H9 (cell line): ENCODE measurements around the gene CCDC63. TPM values are rescaled to one million over a fixed set of nuclear protein-coding genes. Genes with fewer than 3 reads are reported as not detected.

Experiments used
- DNase-seq: peaks from one replicate; pipeline ENCODE4 v3.0.0-alpha.2; 2017
- H2AFZ ChIP-seq: one replicate; pipeline ENCODE4 v1.6.1; 2013; ENCODE audit warnings: mild to moderate bottlenecking, low read length, control low read depth, moderate library complexity
- H2AK5ac ChIP-seq: 2 replicates; pipeline ENCODE4 v1.6.1; 2013; ENCODE audit warnings: low read length, control low read depth, mixed read lengths; ENCODE audit not compliant: insufficient read length
- H2BK120ac ChIP-seq: one replicate; pipeline ENCODE4 v1.6.1; 2013; ENCODE audit warnings: low read depth, mild to moderate bottlenecking, low read length, control low read depth, inconsistent platforms; ENCODE audit not compliant: poor library complexity, severe bottlenecking
- H2BK12ac ChIP-seq: 2 replicates; pipeline ENCODE4 v1.6.1; 2013; ENCODE audit warnings: low read length, control low read depth, mixed read lengths, low read depth; ENCODE audit not compliant: insufficient read length
- H2BK15ac ChIP-seq: 2 replicates; pipeline ENCODE4 v1.6.1; 2013; ENCODE audit warnings: low read depth, low read length, control low read depth
- H2BK20ac ChIP-seq: one replicate; pipeline ENCODE4 v1.6.1; 2013; ENCODE audit warnings: low read depth, mild to moderate bottlenecking, low read length, control low read depth, inconsistent platforms; ENCODE audit not compliant: poor library complexity, severe bottlenecking
- H2BK5ac ChIP-seq: 2 replicates; pipeline ENCODE4 v1.6.1; 2013; ENCODE audit warnings: low read length, control low read depth, mixed read lengths; ENCODE audit not compliant: insufficient read length
- H3K14ac ChIP-seq: 2 replicates; pipeline ENCODE4 v1.6.1; 2013; ENCODE audit warnings: low read length, control low read depth; ENCODE audit not compliant: insufficient read depth
- H3K18ac ChIP-seq: 2 replicates; pipeline ENCODE4 v1.6.1; 2013; ENCODE audit warnings: low read depth, mild to moderate bottlenecking, mixed read lengths, low read length, control low read depth; ENCODE audit not compliant: insufficient read length
- H3K23ac ChIP-seq: 2 replicates; pipeline ENCODE4 v1.6.1; 2013; ENCODE audit warnings: low read length, control low read depth, mixed read lengths, low read depth; ENCODE audit not compliant: insufficient read length
- H3K23me2 ChIP-seq: 2 replicates; pipeline ENCODE4 v1.6.1; 2013; ENCODE audit warnings: low read depth, mild to moderate bottlenecking, mixed read lengths, low read length, control low read depth; ENCODE audit not compliant: insufficient read length, poor library complexity, severe bottlenecking
- H3K27ac ChIP-seq: 2 replicates; pipeline ENCODE4 v1.5.1; 2013; ENCODE audit warnings: low read length, control low read depth, mixed read lengths, low read depth; ENCODE audit not compliant: insufficient read length
- H3K27me3 ChIP-seq: 2 replicates; pipeline ENCODE4 v1.6.1; 2013; ENCODE audit warnings: low read length, control low read depth, inconsistent platforms; ENCODE audit not compliant: insufficient read depth
- H3K4ac ChIP-seq: 2 replicates; pipeline ENCODE4 v1.6.1; 2013; ENCODE audit warnings: low read depth, mild to moderate bottlenecking, control low read depth, inconsistent platforms, low read length, moderate library complexity
- H3K4me1 ChIP-seq: 2 replicates; pipeline ENCODE4 v1.6.1; 2013; ENCODE audit warnings: low read length, control low read depth, inconsistent platforms; ENCODE audit not compliant: insufficient read depth
- H3K4me2 ChIP-seq: 2 replicates; pipeline ENCODE4 v1.6.1; 2013; ENCODE audit warnings: low read length, control low read depth, mixed read lengths; ENCODE audit not compliant: insufficient read length, insufficient read depth
- H3K56ac ChIP-seq: 2 replicates; pipeline ENCODE4 v1.6.1; 2013; ENCODE audit warnings: low read depth, mild to moderate bottlenecking, mixed read lengths, low read length, control low read depth; ENCODE audit not compliant: insufficient read length
- H3K79me1 ChIP-seq: 2 replicates; pipeline ENCODE4 v1.6.1; 2013; ENCODE audit warnings: low read depth, mild to moderate bottlenecking, moderate library complexity, low read length, control low read depth, inconsistent platforms; ENCODE audit not compliant: insufficient read depth, poor library complexity, severe bottlenecking
- H3K79me2 ChIP-seq: 2 replicates; pipeline ENCODE4 v1.6.1; 2013; ENCODE audit warnings: low read length, control low read depth, inconsistent platforms; ENCODE audit not compliant: insufficient read depth
- H3K9ac ChIP-seq: 2 replicates; pipeline ENCODE4 v1.6.1; 2013; ENCODE audit warnings: low read length, control low read depth, mixed read lengths; ENCODE audit not compliant: insufficient read length; ENCODE audit errors: extremely low read depth
- H3K9me3 ChIP-seq: one replicate; pipeline ENCODE4 v1.6.1; 2013; ENCODE audit warnings: low read depth, low read length, inconsistent platforms; ENCODE audit not compliant: control insufficient read depth
- H3T11ph ChIP-seq: one replicate; pipeline ENCODE4 v1.6.1; 2013; ENCODE audit warnings: mild to moderate bottlenecking, low read length, control low read depth, inconsistent platforms
- H4K20me1 ChIP-seq: one replicate; pipeline ENCODE4 v1.6.1; 2013; ENCODE audit not compliant: control insufficient read depth, insufficient read length, insufficient read depth
- H4K5ac ChIP-seq: 2 replicates; pipeline ENCODE4 v1.6.1; 2013; ENCODE audit warnings: low read depth, mild to moderate bottlenecking, mixed read lengths, low read length, control low read depth; ENCODE audit not compliant: insufficient read length
- H4K8ac ChIP-seq: replicated peaks from 2 replicates; pipeline ENCODE4 v1.6.1; 2013; ENCODE audit warnings: low read length, control low read depth, mixed read lengths, low read depth; ENCODE audit not compliant: insufficient read length
- H4K91ac ChIP-seq: 2 replicates; pipeline ENCODE4 v1.6.1; 2013; ENCODE audit warnings: low read depth, mild to moderate bottlenecking, moderate library complexity, mixed read lengths, low read length, control low read depth; ENCODE audit not compliant: insufficient read length
- H3K27ac Mint-ChIP-seq, 3 experiments: 2 replicates in 2 of 3; 3 replicates in 1 of 3; pipeline ENCODE4 v1.8.0; 2020 to 2021; ENCODE audit warnings: mixed read lengths in 3 of 3, mild to moderate bottlenecking in 1 of 3, moderate library complexity in 1 of 3
- H3K27me3 Mint-ChIP-seq: 2 replicates; pipeline ENCODE4 v1.8.0; 2021; ENCODE audit warnings: low read depth, mild to moderate bottlenecking, moderate library complexity, mixed read lengths
- H3K36me3 Mint-ChIP-seq, 3 experiments: 2 replicates in 2 of 3; 3 replicates in 1 of 3; pipeline ENCODE4 v1.8.0; 2020 to 2021; ENCODE audit warnings: low read depth in 3 of 3, mixed read lengths in 3 of 3; ENCODE audit not compliant: insufficient read depth in 1 of 3
- H3K4me1 Mint-ChIP-seq, 2 experiments: 2 replicates each; pipeline ENCODE4 v1.8.0; 2020; ENCODE audit warnings: mixed read lengths in 2 of 2
- H3K4me3 Mint-ChIP-seq, 2 experiments: 2 replicates in 1 of 2; 3 replicates in 1 of 2; pipeline ENCODE4 v1.8.0; 2020 to 2021; ENCODE audit warnings: mild to moderate bottlenecking in 2 of 2, mixed read lengths in 2 of 2, moderate library complexity in 1 of 2
- H3K9me3 Mint-ChIP-seq, 2 experiments: 2 replicates in 1 of 2; 3 replicates in 1 of 2; pipeline ENCODE4 v1.8.0; 2020; ENCODE audit warnings: mild to moderate bottlenecking in 2 of 2, mixed read lengths in 2 of 2, moderate library complexity in 1 of 2
- CTCF ChIP-seq: fragments of 200-600 bp; sonication (generic); conservative IDR thresholded peaks from 3 replicates; pipeline ENCODE4 v1.8.0; 2021; ENCODE audit warnings: antibody characterized with exemption, mild to moderate bottlenecking
- WGBS: extraction: QIAGEN DNeasy Blood & Tissue Kit; methylation state at CpG from one replicate; pipeline ENCODE4 v1.1.7; 2013; ENCODE audit warnings: missing lambda C conversion rate, low lambda C conversion rate, mixed read lengths; ENCODE audit not compliant: insufficient read length; ENCODE audit errors: extremely low coverage; 5-methylcytosine and 5-hydroxymethylcytosine counted together
- total RNA-seq: library from RNA; stranded (reverse); gene quantifications from 2 replicates; pipeline ENCODE4 v1.2.1, GENCODE V29; 2021

CCDC63 gene
- total RNA-seq, 1 experiment from 2014 or later: 0.77 TPM

DNA sequence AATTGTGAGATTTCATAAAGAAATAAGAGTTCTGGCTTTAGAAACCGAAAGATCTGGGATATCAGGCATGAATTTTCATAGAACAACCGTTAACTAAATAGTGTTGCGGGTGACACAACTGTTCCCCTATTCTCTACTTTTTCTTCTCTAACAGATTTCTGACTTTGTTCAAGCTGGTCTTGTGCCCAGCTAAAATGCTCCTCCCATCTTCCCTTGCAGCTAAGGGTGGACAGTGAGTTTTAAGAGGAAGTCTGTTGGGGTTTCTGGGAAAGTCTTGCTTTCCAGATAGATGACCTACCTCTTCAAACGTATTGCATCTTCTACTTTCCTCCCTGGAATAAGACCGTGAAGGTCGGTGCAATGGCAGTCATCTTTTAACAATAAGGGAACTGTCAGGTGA is 18.7 kb downstream of the CCDC63 start:
- no peak overlapping the region for H2BK20ac ChIP-seq
- H3K4ac ChIP-seq: no peak overlapping the region
- H4K5ac ChIP-seq: no peak overlapping the region
- Mint-ChIP-seq H3K4me1 (peaks cover 16 to 27% of the 10 kb centered on the region in 2 experiments), H3K4me3 (no peak overlapping the region), H3K9me3 (peaks cover 12 to 18% of the 10 kb centered on the region in 2 experiments), H3K27me3 (peaks cover 11% of the 10 kb centered on the region), H3K27ac (no peak overlapping the region), H3K36me3 (peaks cover 8 to 11% (median 9%) of the 10 kb centered on the region in 3 experiments)
- no peak overlapping the region for H3K14ac ChIP-seq
- H3K79me2 ChIP-seq: no peaks in the 10 kb centered on the region
- no peak overlapping the region for H3T11ph ChIP-seq
- H3K79me1 ChIP-seq: no peaks in the 10 kb centered on the region
- H3K4me2 ChIP-seq: no peak overlapping the region
- no CpG with 5 or more reads among the region's 6 CpGs for WGBS
- DNase-seq: no peak
- no peak for TF ChIP-seq CTCF
- no peak overlapping the region for H3K18ac ChIP-seq
- H3K4me1 ChIP-seq: 0 out of 2 replicates have a peak, but pooled peaks cover 4% of the 10 kb centered on the region
- no peak overlapping the region for H3K23ac ChIP-seq
- no peak overlapping the region for H2BK120ac ChIP-seq
- no peaks in the 10 kb centered on the region for H3K23me2 ChIP-seq
- no peak overlapping the region for H4K91ac ChIP-seq
- no peak overlapping the region for H3K27ac ChIP-seq
- H3K27me3 ChIP-seq: no peaks in the 10 kb centered on the region
- no peaks in the 10 kb centered on the region for H4K20me1 ChIP-seq
- H2BK15ac ChIP-seq: no peak overlapping the region
- H2BK5ac ChIP-seq: no peak overlapping the region
- no peak overlapping the region for H2AK5ac ChIP-seq
- H2BK12ac ChIP-seq: no peak overlapping the region
- H2AFZ ChIP-seq: no peak overlapping the region
- H3K9me3 ChIP-seq: no peaks in the 10 kb centered on the region
- H3K56ac ChIP-seq: no peak overlapping the region
- H3K9ac ChIP-seq: no peak overlapping the region
- no peak overlapping the region for H4K8ac ChIP-seq
